HepG2 (cell line): ENCODE results near the gene SRC. TPM values are rescaled to one million over a fixed set of nuclear protein-coding genes. Genes with fewer than 3 reads are reported as not detected.

Source experiments
- EED ChIP-seq: sonication (generic); formaldehyde crosslinking; IDR thresholded peaks from 2 replicates; pipeline ENCODE4 v1.5.0; 2020; ENCODE audit warnings: mild to moderate bottlenecking, missing genetic modification reagents
- GTF2F1 ChIP-seq: fragments of 150-350 bp; IDR thresholded peaks from 2 replicates; pipeline ENCODE4 v1.6.1; 2014; ENCODE audit warnings: low read length
- HOXA3 ChIP-seq: sonication (generic); formaldehyde crosslinking; IDR thresholded peaks from 2 replicates; pipeline ENCODE4 v1.5.0; 2020; ENCODE audit warnings: missing genetic modification reagents
- IKZF1 ChIP-seq: fragments of 450-650 bp; IDR thresholded peaks from 2 replicates; pipeline ENCODE4 v1.7.1; 2016
- MEIS1 ChIP-seq: sonication (generic); formaldehyde crosslinking; IDR thresholded peaks from 2 replicates; pipeline ENCODE4 v1.9.0; 2021; ENCODE audit warnings: mild to moderate bottlenecking, missing genetic modification reagents, moderate library complexity, borderline replicate concordance
- MZF1 ChIP-seq: sonication (generic); formaldehyde crosslinking; IDR thresholded peaks from 2 replicates; pipeline ENCODE4 v1.8.1; 2023; ENCODE audit warnings: mild to moderate bottlenecking, missing genetic modification reagents, borderline replicate concordance
- NAIF1 ChIP-seq: sonication (generic); formaldehyde crosslinking; IDR thresholded peaks from 2 replicates; pipeline ENCODE4 v1.5.0; 2020; ENCODE audit warnings: mild to moderate bottlenecking, missing genetic modification reagents, borderline replicate concordance
- PCBP2 ChIP-seq: fragments of 200-400 bp; formaldehyde crosslinking; optimal IDR thresholded peaks from 2 replicates; pipeline ENCODE3; 2018; ENCODE audit warnings: low read length, low read depth; ENCODE audit not compliant: poor library complexity, severe bottlenecking
- SAP130 ChIP-seq: IDR thresholded peaks from 2 replicates; pipeline ENCODE4 v1.6.1; 2016; ENCODE audit warnings: low read depth
- STAT5B ChIP-seq: sonication (generic); formaldehyde crosslinking; IDR thresholded peaks from 2 replicates; pipeline ENCODE4 v1.4.0; 2020; ENCODE audit warnings: missing genetic modification reagents
- TAF15 ChIP-seq: fragments of 200-400 bp; formaldehyde crosslinking; IDR thresholded peaks from one replicate; pipeline ENCODE4 v1.6.1; 2018; ENCODE audit warnings: mild to moderate bottlenecking, low read depth, low read length; ENCODE audit not compliant: poor library complexity, severe bottlenecking
- TEAD2 ChIP-seq: sonication (generic); formaldehyde crosslinking; IDR thresholded peaks from 2 replicates; pipeline ENCODE4 v1.9.0; 2021; ENCODE audit warnings: missing genetic modification reagents
- YY1 ChIP-seq: IDR thresholded peaks from 2 replicates; pipeline ENCODE4 v1.6.1; 2011; ENCODE audit warnings: low read length, low read depth, moderate library complexity, mild to moderate bottlenecking; ENCODE audit not compliant: insufficient read depth, insufficient replicate concordance
- ZBTB38 ChIP-seq: sonication (generic); formaldehyde crosslinking; IDR thresholded peaks from 2 replicates; pipeline ENCODE4 v1.5.1; 2020; ENCODE audit warnings: mild to moderate bottlenecking, missing genetic modification reagents
- ZMYM4 ChIP-seq: sonication (generic); formaldehyde crosslinking; IDR thresholded peaks from 2 replicates; pipeline ENCODE4 v1.8.1; 2023; ENCODE audit warnings: mild to moderate bottlenecking, missing genetic modification reagents
- ZNF264 ChIP-seq: sonication (generic); formaldehyde crosslinking; IDR thresholded peaks from 2 replicates; pipeline ENCODE4 v1.4.0; 2020; ENCODE audit warnings: missing genetic modification reagents
- ZNF354B ChIP-seq: sonication (generic); formaldehyde crosslinking; IDR thresholded peaks from 2 replicates; pipeline ENCODE4 v1.8.0; 2022; ENCODE audit warnings: mild to moderate bottlenecking, missing genetic modification reagents
- ZNF383 ChIP-seq: sonication (generic); formaldehyde crosslinking; IDR thresholded peaks from 2 replicates; pipeline ENCODE4 v1.4.0; 2020; ENCODE audit warnings: missing genetic modification reagents, mild to moderate bottlenecking, borderline replicate concordance
- polyA plus RNA-seq, 8 experiments: library from polyadenylated mRNA; depleted of rRNA in 3 of 8; stranded (reverse) in 7 of 8; unstranded in 1 of 8; fragments of >200 nt; fragmentation: Illumina TruSeq in 4 of 8; extraction: Trizol in 4 of 8; gene quantifications; 2 replicates each; pipeline versions ENCODE4 v1.2.1 to v1.2.3, GENCODE V29; 2011 to 2016; ENCODE audit warnings: low read depth in 4 of 8, missing spikeins in 1 of 8, mixed read lengths in 1 of 8; ENCODE audit not compliant: insufficient read depth in 1 of 8
- total RNA-seq, 5 experiments: library from RNA; depleted of rRNA; stranded (reverse); fragments of >200 nt; fragmentation: Illumina TruSeq; extraction: Trizol; gene quantifications; 2 replicates each; pipeline ENCODE4 v1.2.3, GENCODE V29; 2016; ENCODE audit warnings: low read depth in 1 of 5
- TF ChIP-seq, protein P1 (sequence below): sonication (generic); formaldehyde crosslinking; IDR thresholded peaks from 2 replicates; pipeline ENCODE4 v1.4.0; 2020; ENCODE audit warnings: mild to moderate bottlenecking, missing genetic modification reagents
- TF ChIP-seq, protein P2 (sequence below): sonication (generic); formaldehyde crosslinking; IDR thresholded peaks from 2 replicates; pipeline ENCODE4 v1.4.0; 2020; ENCODE audit warnings: mild to moderate bottlenecking, missing genetic modification reagents
- TF ChIP-seq, protein P3 (sequence below): sonication (generic); formaldehyde crosslinking; IDR thresholded peaks from 2 replicates; pipeline ENCODE4 v1.9.0; 2021; ENCODE audit warnings: mild to moderate bottlenecking, missing genetic modification reagents

The SRC gene
- total and polyA plus RNA-seq, 2 of the 13 experiments (the other 11 are each of a cell fraction or from before 2014, with no cell fraction given) = 54.7 to 192 TPM

- TF ChIP-seq, protein P1, sequence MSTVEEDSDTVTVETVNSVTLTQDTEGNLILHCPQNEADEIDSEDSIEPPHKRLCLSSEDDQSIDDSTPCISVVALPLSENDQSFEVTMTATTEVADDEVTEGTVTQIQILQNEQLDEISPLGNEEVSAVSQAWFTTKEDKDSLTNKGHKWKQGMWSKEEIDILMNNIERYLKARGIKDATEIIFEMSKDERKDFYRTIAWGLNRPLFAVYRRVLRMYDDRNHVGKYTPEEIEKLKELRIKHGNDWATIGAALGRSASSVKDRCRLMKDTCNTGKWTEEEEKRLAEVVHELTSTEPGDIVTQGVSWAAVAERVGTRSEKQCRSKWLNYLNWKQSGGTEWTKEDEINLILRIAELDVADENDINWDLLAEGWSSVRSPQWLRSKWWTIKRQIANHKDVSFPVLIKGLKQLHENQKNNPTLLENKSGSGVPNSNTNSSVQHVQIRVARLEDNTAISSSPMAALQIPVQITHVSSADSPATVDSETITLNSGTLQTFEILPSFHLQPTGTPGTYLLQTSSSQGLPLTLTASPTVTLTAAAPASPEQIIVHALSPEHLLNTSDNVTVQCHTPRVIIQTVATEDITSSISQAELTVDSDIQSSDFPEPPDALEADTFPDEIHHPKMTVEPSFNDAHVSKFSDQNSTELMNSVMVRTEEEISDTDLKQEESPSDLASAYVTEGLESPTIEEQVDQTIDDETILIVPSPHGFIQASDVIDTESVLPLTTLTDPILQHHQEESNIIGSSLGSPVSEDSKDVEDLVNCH = no peak
- TF ChIP-seq ZNF264 (0 out of 2 replicates have a peak, but pooled peaks have one; percentile 50), MEIS1 (CRISPR knock-in tag) (peak; percentile 59; the same call in 1 of the 2 replicates), ZMYM4 (CRISPR knock-in tag) (peak; percentile 56; the same call in 1 of the 2 replicates), HOXA3 (CRISPR knock-in tag) (peak; percentile 54), IKZF1 (no peak), STAT5B (CRISPR knock-in tag) (no peak), TAF15 (no peak), SAP130 (CRISPR knock-in tag) (peak; percentile 86), EED (CRISPR knock-in tag) (no peak; the same call in 1 of the 2 replicates), ZNF354B (CRISPR knock-in tag) (0 out of 2 replicates have a peak, but pooled peaks have one; percentile 70), GTF2F1 (no peak), ZNF383 (CRISPR knock-in tag) (peak; percentile 85; the same call in 1 of the 2 replicates), YY1 (peak; percentile 70), TEAD2 (CRISPR knock-in tag) (no peak), ZBTB38 (CRISPR knock-in tag) (no peak), PCBP2 (no peak), NAIF1 (CRISPR knock-in tag) (no peak), MZF1 (CRISPR knock-in tag) (no peak)
- TF ChIP-seq, protein P2, sequence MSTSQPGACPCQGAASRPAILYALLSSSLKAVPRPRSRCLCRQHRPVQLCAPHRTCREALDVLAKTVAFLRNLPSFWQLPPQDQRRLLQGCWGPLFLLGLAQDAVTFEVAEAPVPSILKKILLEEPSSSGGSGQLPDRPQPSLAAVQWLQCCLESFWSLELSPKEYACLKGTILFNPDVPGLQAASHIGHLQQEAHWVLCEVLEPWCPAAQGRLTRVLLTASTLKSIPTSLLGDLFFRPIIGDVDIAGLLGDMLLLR (CRISPR knock-in tag) = no peak; the same call in 1 of the 2 replicates
- TF ChIP-seq, protein P3, sequence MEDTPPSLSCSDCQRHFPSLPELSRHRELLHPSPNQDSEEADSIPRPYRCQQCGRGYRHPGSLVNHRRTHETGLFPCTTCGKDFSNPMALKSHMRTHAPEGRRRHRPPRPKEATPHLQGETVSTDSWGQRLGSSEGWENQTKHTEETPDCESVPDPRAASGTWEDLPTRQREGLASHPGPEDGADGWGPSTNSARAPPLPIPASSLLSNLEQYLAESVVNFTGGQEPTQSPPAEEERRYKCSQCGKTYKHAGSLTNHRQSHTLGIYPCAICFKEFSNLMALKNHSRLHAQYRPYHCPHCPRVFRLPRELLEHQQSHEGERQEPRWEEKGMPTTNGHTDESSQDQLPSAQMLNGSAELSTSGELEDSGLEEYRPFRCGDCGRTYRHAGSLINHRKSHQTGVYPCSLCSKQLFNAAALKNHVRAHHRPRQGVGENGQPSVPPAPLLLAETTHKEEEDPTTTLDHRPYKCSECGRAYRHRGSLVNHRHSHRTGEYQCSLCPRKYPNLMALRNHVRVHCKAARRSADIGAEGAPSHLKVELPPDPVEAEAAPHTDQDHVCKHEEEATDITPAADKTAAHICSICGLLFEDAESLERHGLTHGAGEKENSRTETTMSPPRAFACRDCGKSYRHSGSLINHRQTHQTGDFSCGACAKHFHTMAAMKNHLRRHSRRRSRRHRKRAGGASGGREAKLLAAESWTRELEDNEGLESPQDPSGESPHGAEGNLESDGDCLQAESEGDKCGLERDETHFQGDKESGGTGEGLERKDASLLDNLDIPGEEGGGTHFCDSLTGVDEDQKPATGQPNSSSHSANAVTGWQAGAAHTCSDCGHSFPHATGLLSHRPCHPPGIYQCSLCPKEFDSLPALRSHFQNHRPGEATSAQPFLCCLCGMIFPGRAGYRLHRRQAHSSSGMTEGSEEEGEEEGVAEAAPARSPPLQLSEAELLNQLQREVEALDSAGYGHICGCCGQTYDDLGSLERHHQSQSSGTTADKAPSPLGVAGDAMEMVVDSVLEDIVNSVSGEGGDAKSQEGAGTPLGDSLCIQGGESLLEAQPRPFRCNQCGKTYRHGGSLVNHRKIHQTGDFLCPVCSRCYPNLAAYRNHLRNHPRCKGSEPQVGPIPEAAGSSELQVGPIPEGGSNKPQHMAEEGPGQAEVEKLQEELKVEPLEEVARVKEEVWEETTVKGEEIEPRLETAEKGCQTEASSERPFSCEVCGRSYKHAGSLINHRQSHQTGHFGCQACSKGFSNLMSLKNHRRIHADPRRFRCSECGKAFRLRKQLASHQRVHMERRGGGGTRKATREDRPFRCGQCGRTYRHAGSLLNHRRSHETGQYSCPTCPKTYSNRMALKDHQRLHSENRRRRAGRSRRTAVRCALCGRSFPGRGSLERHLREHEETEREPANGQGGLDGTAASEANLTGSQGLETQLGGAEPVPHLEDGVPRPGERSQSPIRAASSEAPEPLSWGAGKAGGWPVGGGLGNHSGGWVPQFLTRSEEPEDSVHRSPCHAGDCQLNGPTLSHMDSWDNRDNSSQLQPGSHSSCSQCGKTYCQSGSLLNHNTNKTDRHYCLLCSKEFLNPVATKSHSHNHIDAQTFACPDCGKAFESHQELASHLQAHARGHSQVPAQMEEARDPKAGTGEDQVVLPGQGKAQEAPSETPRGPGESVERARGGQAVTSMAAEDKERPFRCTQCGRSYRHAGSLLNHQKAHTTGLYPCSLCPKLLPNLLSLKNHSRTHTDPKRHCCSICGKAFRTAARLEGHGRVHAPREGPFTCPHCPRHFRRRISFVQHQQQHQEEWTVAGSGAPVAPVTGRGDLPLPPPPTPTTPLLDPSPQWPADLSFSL (CRISPR knock-in tag) = no peak
Measured at GRCh38 chr20:37398750-37399621, 53.0 kb downstream of the SRC start (continued).
